Natural killer cell (primary cell): ENCODE results near the gene CST9L. TPM values are rescaled to one million over a fixed set of nuclear protein-coding genes. Genes with fewer than 3 reads are reported as not detected.

Source experiments
- ATAC-seq, 3 donors: fragments of 150-1000 bp in 2 of 3; fragments of 200-7000 bp in 1 of 3; cut with Tn5 transposase; 1 replicate in 1 of 3; 2 replicates in 2 of 3; pipeline ENCODE4 v1.10.0; 2021; ENCODE audit warnings: mild to moderate bottlenecking in 2 of 3, moderate library complexity in 2 of 3
- DNase-seq, 2 donors: peaks; one replicate each; pipeline versions ENCODE4 v3.0.0 to v3.0.0-alpha.2; 2013 to 2021; ENCODE audit warnings: mixed read lengths in 1 of 2
- H3K27ac ChIP-seq: one replicate; pipeline ENCODE4 v1.5.1; 2013; ENCODE audit warnings: mild to moderate bottlenecking, low read length
- H3K27me3 ChIP-seq: one replicate; pipeline ENCODE4 v1.6.1; 2013; ENCODE audit warnings: low read length; ENCODE audit not compliant: control insufficient read depth, insufficient read depth
- H3K36me3 ChIP-seq: one replicate; pipeline ENCODE4 v1.6.1; 2013; ENCODE audit warnings: low read length; ENCODE audit not compliant: control insufficient read depth, insufficient read depth
- H3K4me1 ChIP-seq: one replicate; pipeline ENCODE4 v1.6.1; 2013; ENCODE audit warnings: low read length; ENCODE audit not compliant: control insufficient read depth, insufficient read depth
- H3K4me3 ChIP-seq: one replicate; pipeline ENCODE4 v1.5.1; 2013; ENCODE audit warnings: low read length
- H3K9me3 ChIP-seq: one replicate; pipeline ENCODE4 v1.6.1; 2013; ENCODE audit warnings: low read length; ENCODE audit not compliant: control insufficient read depth, insufficient read depth
- H3K27ac Mint-ChIP-seq, 2 donors: one replicate each; pipeline ENCODE4 v1.8.0; 2022; ENCODE audit warnings: mild to moderate bottlenecking in 2 of 2, mixed read lengths in 2 of 2, moderate library complexity in 1 of 2
- H3K27me3 Mint-ChIP-seq, 2 donors: one replicate each; pipeline ENCODE4 v1.8.0; 2022; ENCODE audit warnings: low read depth in 2 of 2, mixed read lengths in 2 of 2
- H3K36me3 Mint-ChIP-seq: one replicate; pipeline ENCODE4 v1.8.0; 2022; ENCODE audit warnings: mixed read lengths
- H3K4me1 Mint-ChIP-seq, 2 donors: one replicate each; pipeline ENCODE4 v1.8.0; 2022; ENCODE audit warnings: mixed read lengths in 2 of 2
- H3K4me3 Mint-ChIP-seq: one replicate; pipeline ENCODE4 v1.8.0; 2022; ENCODE audit warnings: mild to moderate bottlenecking, moderate library complexity, mixed read lengths
- H3K9me3 Mint-ChIP-seq, 2 donors: one replicate each; pipeline ENCODE4 v1.8.0; 2022; ENCODE audit warnings: mixed read lengths in 2 of 2
- CTCF ChIP-seq: fragments of 200-600 bp; IDR thresholded peaks from one replicate; pipeline ENCODE4 v1.8.0; 2022; ENCODE audit warnings: antibody characterized with exemption
- WGBS: methylation state at CpG from one replicate; pipeline ENCODE4 v1.1.7; 2013; ENCODE audit warnings: missing lambda C conversion rate; ENCODE audit not compliant: insufficient coverage; 5-methylcytosine and 5-hydroxymethylcytosine counted together
- intact Hi-C: fragments of 100-400 bp; cut with micrococcal nuclease; formaldehyde crosslinking; loops from one replicate; pipeline ENCODE4 v1.14.2; 2022
- total RNA-seq, 4 donors: library from RNA; stranded (reverse); fragments of 120-200 nt in 1 of 4; gene quantifications; one replicate each; pipeline versions ENCODE4 v1.2.3 to v1.2.4, GENCODE V29; 2013 to 2022

CST9L gene
- total RNA-seq, 3 donors from 2014 or later (not counting 1 experiment from before 2014, with no cell fraction given), result not detected

GRCh38 chr20:23570178-23570760 lies 2.0 kb upstream of the CST9L start:
- no peak overlapping the region for H3K27ac ChIP-seq
- no peak overlapping the region for H3K4me3 Mint-ChIP-seq
- H3K27me3 Mint-ChIP-seq, result peaks cover 0 to 3% of the 10 kb centered on the region in 2 donors
- no peaks in the 10 kb centered on the region for H3K27me3 ChIP-seq
- H3K9me3 Mint-ChIP-seq, result no peaks in the 10 kb centered on the region
- ATAC-seq (no peak), DNase-seq (no peak)
- no peak for TF ChIP-seq CTCF
- H3K4me1 Mint-ChIP-seq, result peaks cover 0 to 5% of the 10 kb centered on the region in 2 donors
- no peak overlapping the region for H3K4me3 ChIP-seq
- H3K4me1 ChIP-seq, result no peaks in the 10 kb centered on the region
- H3K27ac Mint-ChIP-seq, result no peak overlapping the region
- H3K36me3 Mint-ChIP-seq, result no peaks in the 10 kb centered on the region
- intact Hi-C loops, result no loop called here
- WGBS, result 79% methylated on average over 2 of the region's 2 CpGs
- H3K9me3 ChIP-seq, result no peaks in the 10 kb centered on the region
- no peaks in the 10 kb centered on the region for H3K36me3 ChIP-seq

- no peak for TF ChIP-seq CTCF
- Mint-ChIP-seq H3K4me1 (peaks cover 0 to 5% of the 10 kb centered on the region in 2 donors), H3K27ac (no peak overlapping the region), H3K36me3 (no peaks in the 10 kb centered on the region), H3K27me3 (peaks cover 0 to 3% of the 10 kb centered on the region in 2 donors), H3K9me3 (no peaks in the 10 kb centered on the region), H3K4me3 (no peak overlapping the region)
- no peak for DNase-seq
- ATAC-seq, result no peak
- H3K27me3 ChIP-seq, result no peaks in the 10 kb centered on the region
- H3K36me3 ChIP-seq, result no peaks in the 10 kb centered on the region
- WGBS, result 100% methylated on average over 1 of the region's 1 CpG
- no peak overlapping the region for H3K4me3 ChIP-seq
- H3K9me3 ChIP-seq, result no peaks in the 10 kb centered on the region
- H3K4me1 ChIP-seq, result no peaks in the 10 kb centered on the region
- intact Hi-C loops, result no loop called here
- H3K27ac ChIP-seq, result no peak overlapping the region
Measured at GRCh38 chr20:23569570-23569969, 1.3 kb upstream of the CST9L start.

- no peak for ATAC-seq
- 100% methylated on average over 1 of the region's 1 CpG for WGBS
- Mint-ChIP-seq H3K9me3 (no peaks in the 10 kb centered on the region), H3K4me3 (no peak overlapping the region), H3K36me3 (no peaks in the 10 kb centered on the region), H3K4me1 (peaks cover 0 to 5% of the 10 kb centered on the region in 2 donors), H3K27ac (no peak overlapping the region), H3K27me3 (peaks cover 0 to 3% of the 10 kb centered on the region in 2 donors)
- intact Hi-C loops, result no loop called here
- Histone ChIP-seq H3K4me3 (no peak overlapping the region), H3K36me3 (no peaks in the 10 kb centered on the region), H3K4me1 (no peaks in the 10 kb centered on the region), H3K27ac (no peak overlapping the region), H3K27me3 (no peaks in the 10 kb centered on the region), H3K9me3 (no peaks in the 10 kb centered on the region)
- no peak for TF ChIP-seq CTCF
- no peak for DNase-seq
Measured at GRCh38 chr20:23568971-23569330, 667 bp upstream of the CST9L start.
